Stimulated activated memory B cell treated with anti-CD40 and anti-IgM and Interleukin-4, amounts not matched to agents 10 μg/mL and 1 μg/mL and 100 μg/mL, for 72 hours (primary cell): ENCODE results near the gene RSPH10B.
"Not testable (repeated sequence)": the region's sequence is repeated elsewhere in the genome, so short reads cannot be mapped to it uniquely, and the experiment has no call there.

ENCODE experiments used
- ATAC-seq: fragments of 150-1000 bp; cut with Tn5 transposase; 2 replicates; pipeline ENCODE4 v1.10.0; 2021
- H3K27ac Mint-ChIP-seq: one replicate; pipeline ENCODE4 v1.8.0; 2022; ENCODE audit warnings: mild to moderate bottlenecking, mixed read lengths
- H3K27me3 Mint-ChIP-seq: one replicate; pipeline ENCODE4 v1.8.0; 2022; ENCODE audit warnings: mixed read lengths
- H3K36me3 Mint-ChIP-seq: one replicate; pipeline ENCODE4 v1.8.0; 2022; ENCODE audit warnings: mixed read lengths
- H3K4me1 Mint-ChIP-seq: one replicate; pipeline ENCODE4 v1.8.0; 2022; ENCODE audit warnings: mixed read lengths
- H3K4me3 Mint-ChIP-seq: one replicate; pipeline ENCODE4 v1.8.0; 2022; ENCODE audit warnings: mild to moderate bottlenecking, moderate library complexity, mixed read lengths
- H3K9me3 Mint-ChIP-seq: one replicate; pipeline ENCODE4 v1.8.0; 2022; ENCODE audit warnings: mixed read lengths

Gene RSPH10B

GRCh38 chr7:5892498-5892897, 78.0 kb downstream of the RSPH10B start:
- H3K9me3 Mint-ChIP-seq, result no peaks in the 10 kb centered on the region
- H3K4me3 Mint-ChIP-seq, result no peak overlapping the region
- H3K36me3 Mint-ChIP-seq, result no peaks in the 10 kb centered on the region
- H3K4me1 Mint-ChIP-seq, result no peaks in the 10 kb centered on the region
- ATAC-seq, result no peak
- no peaks in the 10 kb centered on the region for H3K27me3 Mint-ChIP-seq
- no peak overlapping the region for H3K27ac Mint-ChIP-seq

DNA sequence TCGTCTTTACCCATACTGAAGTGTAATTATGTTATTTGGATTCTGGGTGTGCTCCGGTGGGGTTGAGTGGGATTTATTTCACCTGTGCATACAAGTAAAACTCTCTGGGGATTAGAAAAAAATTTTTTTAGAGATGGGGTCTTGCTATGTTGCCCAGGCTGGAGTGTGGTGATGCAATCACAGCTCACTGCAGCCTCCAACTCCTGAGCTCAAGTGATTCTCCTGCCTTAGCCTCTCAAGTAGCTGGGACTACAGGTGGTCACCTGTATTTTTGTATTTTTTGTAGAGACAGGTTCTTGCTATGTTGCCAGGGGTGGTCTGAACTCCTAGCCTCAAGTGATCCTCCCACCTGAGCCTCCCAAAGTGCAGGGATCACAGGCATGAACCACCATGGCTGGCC, 80.2 kb downstream of the RSPH10B start:
- ATAC-seq, H3K4me1 Mint-ChIP-seq, H3K27ac Mint-ChIP-seq, H3K36me3 Mint-ChIP-seq, H3K4me3 Mint-ChIP-seq, H3K9me3 Mint-ChIP-seq, H3K27me3 Mint-ChIP-seq: not testable (repeated sequence)

DNA sequence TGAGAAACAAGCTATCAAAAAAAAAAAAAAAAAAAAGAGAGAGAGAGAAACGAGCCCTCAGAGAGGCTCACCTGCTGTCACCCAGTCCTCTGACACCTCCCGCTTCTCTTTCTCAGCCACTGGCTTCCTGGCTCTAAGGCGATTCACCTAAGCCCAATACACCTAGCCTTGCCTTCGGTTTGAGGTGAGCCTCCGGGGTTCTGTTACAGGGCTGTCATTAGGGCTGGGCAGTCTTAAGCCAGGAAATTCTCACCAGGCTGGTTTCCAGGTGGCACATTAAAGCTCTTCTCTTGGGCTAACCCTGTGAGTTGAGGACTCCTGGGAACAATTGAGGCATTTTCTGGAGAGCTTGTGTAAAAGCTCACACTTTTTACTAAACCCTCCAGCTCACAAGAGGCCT, 82.5 kb downstream of the RSPH10B start:
- not testable (repeated sequence) for H3K9me3 Mint-ChIP-seq, H3K4me1 Mint-ChIP-seq, ATAC-seq, H3K4me3 Mint-ChIP-seq, H3K27me3 Mint-ChIP-seq, H3K36me3 Mint-ChIP-seq, H3K27ac Mint-ChIP-seq

- H3K36me3 Mint-ChIP-seq, H3K27me3 Mint-ChIP-seq, H3K9me3 Mint-ChIP-seq, H3K27ac Mint-ChIP-seq, ATAC-seq, H3K4me1 Mint-ChIP-seq, H3K4me3 Mint-ChIP-seq: not testable (repeated sequence)
These were observed 86.1 kb downstream of the RSPH10B start for GRCh38 chr7:5884431-5884830.

DNA sequence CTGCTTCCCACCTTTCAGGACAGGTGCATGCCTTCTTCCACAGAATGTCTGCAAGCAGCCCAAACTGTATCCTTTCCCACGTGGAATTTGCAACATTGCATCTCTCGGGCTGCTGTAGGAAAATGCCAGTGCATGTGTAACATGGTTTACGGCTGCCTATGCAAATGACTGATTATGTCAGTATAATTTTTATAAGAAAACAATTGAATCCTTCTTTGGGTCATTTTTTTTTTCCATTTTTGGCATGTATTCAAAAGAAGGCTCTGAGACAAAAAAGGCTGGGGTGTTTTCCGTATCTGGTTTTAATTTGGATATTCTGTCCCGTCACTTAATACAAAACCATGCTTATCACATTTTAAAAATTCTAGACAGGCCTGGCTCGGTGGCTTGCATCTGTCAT, 90.4 kb downstream of the RSPH10B start:
- H3K27me3 Mint-ChIP-seq, ATAC-seq, H3K4me1 Mint-ChIP-seq, H3K36me3 Mint-ChIP-seq, H3K9me3 Mint-ChIP-seq, H3K27ac Mint-ChIP-seq, H3K4me3 Mint-ChIP-seq: not testable (repeated sequence)

DNA sequence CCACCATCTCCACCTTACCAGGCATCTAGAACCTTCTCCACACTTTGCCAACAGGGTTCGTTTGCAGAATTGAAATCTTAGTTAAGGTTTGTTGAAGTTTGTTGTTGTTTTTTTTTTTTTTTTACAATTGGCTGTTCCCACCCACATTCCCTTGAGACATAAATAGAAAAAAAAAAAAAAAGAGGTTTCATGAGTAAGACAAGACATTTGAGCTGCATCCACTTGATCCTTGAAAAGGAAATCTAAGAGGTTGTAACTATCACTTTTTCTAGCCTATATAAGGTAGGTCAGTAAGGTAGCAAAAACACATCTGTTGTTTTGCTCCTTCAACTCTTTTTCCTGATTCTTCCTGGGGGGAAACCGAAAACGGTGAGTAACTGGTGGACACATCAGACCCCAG, 90.9 kb downstream of the RSPH10B start:
- ATAC-seq, H3K4me3 Mint-ChIP-seq, H3K9me3 Mint-ChIP-seq, H3K27ac Mint-ChIP-seq, H3K4me1 Mint-ChIP-seq, H3K27me3 Mint-ChIP-seq, H3K36me3 Mint-ChIP-seq: not testable (repeated sequence)
